HG03175 (cell line): ENCODE results near the gene P2RY6.
"Not testable (repeated sequence)": the region's sequence is repeated elsewhere in the genome, so short reads cannot be mapped to it uniquely, and the experiment has no call there.

Source experiments
- ATAC-seq: cut with Tn5 transposase; IDR thresholded peaks from one replicate; pipeline ENCODE4 v1.9.1; 2021; ENCODE audit warnings: mild to moderate bottlenecking, moderate library complexity; ENCODE audit not compliant: unreplicated experiment

P2RY6 gene, protein sequence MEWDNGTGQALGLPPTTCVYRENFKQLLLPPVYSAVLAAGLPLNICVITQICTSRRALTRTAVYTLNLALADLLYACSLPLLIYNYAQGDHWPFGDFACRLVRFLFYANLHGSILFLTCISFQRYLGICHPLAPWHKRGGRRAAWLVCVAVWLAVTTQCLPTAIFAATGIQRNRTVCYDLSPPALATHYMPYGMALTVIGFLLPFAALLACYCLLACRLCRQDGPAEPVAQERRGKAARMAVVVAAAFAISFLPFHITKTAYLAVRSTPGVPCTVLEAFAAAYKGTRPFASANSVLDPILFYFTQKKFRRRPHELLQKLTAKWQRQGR

GRCh38 chr11:73271936-73272679 is at the start of gene P2RY6:
TSS of gene P2RY6 (plus strand) at chr11:73272338. CDS start at chr11:73296519, 24,181 bp downstream.
- no peak for ATAC-seq

DNA sequence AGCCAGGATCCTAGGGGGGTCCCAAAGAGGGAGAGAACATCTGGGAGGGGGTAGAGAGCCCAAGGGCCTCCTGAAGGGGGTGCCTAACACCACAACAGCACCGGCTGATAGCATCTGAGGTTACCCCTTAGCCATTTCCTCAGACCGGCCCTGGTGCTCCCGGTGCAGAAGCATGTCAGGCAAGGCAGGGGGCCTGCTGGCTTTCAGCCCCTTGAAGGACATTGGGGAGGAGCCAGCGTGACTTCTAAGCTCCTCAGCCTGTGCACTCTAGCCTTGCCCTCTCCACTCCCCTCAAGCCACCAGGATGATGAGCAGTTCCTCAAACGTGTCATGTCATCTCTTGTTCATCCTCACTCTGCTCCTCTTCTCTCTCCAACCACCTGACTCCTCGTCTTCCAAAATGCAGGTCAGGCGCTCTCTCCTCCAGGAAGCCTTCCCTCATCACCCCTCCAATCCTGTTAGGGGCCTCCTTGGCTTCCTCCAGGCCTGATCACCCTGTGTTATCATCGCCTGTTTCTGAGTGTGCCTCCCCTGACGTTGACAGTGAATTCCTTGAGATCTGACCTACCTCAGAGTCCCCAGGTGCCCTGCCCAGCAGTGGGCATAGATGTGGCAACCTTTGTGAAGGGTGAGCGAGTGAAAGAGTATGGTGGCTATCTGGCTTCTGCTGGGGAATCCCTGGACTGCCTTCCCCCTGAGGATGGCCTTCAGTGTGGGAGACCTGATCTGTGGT is 48.0 kb upstream of the P2RY6 start:
- no peak for ATAC-seq

DNA sequence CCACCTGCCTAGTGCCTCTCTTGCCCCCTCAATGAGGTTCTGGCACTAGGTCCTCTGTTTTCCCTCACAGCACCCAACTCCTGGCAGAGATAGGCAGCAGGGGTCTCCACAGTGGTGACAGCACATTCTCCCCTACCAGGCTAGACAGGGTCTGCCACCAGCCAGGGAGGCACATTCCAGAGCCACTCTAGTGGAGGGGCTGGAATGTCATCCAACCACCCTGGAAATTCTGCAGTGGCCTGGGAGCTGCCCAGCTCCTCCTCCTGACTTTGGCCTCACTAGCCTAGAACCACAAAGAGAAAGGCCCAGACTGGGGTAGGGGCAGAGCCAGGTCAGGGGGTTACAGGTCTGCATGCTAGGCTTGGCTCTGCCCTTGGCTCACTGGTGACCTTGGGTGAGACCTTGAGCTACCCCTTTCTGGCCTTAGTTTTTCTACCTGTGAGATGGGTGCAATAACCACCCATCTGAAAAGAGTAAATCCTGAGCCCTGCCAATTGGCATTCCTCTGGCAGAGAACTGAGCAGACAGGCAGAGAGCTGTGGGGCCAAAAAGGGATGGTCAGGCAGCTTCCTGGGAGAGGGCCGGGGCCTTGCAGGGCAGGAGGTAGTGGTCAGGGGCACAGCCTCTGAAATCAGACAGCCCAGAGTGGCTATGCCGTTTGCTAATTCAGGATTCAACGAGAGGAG is 47.0 kb upstream of the P2RY6 start:
- ATAC-seq, result no peak

DNA sequence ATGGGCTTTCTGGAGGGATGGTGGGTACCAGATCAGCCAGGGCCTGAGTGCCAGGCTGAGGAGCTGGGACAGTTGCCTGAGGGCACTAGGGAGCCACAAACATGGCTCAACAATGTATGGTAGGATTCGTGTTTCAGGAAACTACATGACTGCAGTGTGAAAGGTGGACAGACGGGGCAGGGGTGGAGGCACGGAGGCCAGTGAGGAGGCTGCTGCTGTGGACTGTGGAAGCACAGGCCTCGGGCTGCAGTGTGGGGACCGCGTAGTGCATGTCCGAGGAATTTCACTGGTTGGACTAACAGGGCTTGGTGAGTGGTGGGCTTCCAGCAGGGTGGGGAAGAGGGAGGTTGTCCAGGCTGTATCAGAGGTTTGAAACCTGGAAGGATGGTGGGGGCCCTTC is 46.3 kb upstream of the P2RY6 start:
- no peak for ATAC-seq

DNA sequence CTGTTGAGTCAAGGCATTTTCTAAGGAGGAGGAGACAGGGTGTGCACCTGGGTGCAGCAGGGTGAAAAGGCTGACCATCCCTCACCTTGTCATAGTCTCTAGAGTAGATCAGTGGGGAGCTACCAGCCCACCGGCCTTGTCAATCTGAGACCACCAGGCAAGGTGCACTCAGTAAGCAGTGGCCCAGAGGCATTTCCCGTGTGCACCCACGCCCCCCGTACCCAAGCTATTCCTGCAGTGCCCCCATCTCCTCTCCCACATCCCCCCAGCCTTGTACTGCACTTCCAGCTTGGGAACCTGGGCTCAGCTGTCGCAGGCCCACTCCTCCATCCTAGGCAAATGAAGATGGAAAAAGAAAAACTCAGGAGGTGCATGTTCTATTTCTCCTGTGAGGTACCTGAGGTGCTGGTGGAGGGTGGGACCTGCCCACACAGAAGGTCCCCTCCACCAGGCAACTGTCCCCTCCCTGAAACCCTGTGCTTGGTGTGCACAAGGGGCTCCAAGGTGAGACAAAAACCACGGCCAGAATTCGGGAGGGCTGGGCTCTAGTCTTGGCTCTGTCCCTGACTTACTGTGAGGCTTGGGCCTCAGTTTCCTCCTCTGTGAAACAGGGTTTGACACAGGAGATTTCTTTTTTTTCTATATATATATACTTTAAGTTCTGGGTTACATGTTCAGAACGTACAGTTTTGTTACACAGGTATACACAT is 45.7 kb upstream of the P2RY6 start:
- no peak for ATAC-seq

DNA sequence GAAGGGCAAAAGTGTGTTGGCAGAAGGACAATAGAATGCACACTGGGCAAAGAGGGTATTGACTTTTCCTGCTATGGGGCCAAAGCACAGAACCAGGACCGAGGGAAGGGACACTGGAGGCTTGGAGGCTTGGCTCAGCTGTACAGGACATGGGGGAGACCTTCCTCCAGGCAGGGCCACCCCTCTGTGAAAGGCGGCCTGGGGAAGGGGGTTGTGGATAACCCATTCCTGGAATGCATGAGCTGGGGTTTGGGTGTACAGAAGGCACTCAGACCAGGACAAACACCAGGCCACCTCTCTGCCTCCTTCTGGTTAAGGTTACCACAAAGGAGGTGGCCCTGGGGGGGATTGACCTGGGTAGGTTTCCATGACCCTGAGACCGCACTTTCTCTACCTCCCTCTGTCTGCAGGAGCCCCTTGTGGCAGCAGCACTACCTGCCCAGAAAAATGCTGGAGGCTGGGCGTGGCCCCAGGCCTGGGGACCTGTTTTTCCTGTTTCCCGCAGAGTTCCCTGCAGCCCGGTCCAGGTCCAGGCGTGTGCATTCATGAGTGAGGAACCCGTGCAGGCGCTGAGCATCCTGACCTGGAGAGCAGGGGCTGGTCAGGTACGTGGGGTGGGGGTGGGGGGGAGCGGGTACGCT is 44.4 kb upstream of the P2RY6 start:
- ATAC-seq, result no peak

GRCh38 chr11:73228268-73229134 is 43.6 kb upstream of the P2RY6 start:
- ATAC-seq, result no peak

- no peak for ATAC-seq
Observed at GRCh38 chr11:73229321-73229895, 42.7 kb upstream of the P2RY6 start.

DNA sequence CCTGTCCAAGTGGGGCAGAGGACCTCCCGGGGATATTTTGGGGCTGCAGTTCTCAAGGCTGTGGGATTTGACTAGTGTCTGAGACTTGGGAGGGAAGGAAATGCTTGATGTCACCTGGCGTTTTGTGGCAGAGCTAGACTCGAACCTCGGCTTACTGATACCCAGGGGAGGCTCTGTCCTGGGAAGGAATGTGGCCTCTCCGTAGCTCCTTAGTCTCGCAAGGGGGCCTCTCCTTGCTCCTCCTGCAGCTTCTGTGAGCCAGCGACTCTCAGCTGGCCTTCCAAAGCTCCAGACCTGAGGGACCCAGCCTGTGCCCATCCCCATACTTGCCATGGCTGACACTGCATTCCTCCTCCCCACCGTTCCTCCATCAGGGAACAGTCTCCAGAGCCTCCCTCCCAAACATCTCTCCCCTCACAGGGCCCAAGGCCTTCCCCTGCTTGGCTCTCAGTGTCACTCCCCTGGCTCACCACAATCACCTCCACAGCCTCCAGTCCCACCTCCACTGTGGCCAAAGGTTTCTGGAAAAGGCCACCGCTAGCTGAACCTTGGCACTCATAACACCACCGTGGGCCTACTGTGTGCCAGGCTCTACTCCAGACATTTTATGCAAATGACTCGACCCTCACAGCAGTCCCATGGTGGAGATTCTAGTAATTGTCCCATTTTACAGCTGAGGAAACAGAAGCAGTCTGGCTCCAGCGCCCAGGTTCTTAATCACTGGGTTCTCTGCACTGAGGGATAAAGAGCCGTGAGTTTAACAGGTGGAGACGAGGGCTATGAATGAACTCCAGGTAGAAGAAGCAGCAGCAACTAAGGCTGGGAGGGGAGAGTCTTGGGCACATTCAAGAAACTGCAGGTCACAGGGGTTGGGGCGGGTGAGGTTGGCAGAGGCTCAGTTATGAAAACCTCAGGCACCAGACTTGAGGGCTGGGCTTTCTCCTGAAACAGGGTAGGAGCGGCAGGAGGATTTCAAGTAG is 42.0 kb upstream of the P2RY6 start:
- ATAC-seq, result no peak

- no peak for ATAC-seq
Observed at GRCh38 chr11:73230931-73231330, 41.2 kb upstream of the P2RY6 start.

- ATAC-seq, result not testable (repeated sequence)
Observed at GRCh38 chr11:73232487-73232886, 39.7 kb upstream of the P2RY6 start.

GRCh38 chr11:73233211-73233610 is 38.9 kb upstream of the P2RY6 start:
- ATAC-seq, result no peak

- ATAC-seq, result no peak
Observed at GRCh38 chr11:73233692-73234470, 38.3 kb upstream of the P2RY6 start.

DNA sequence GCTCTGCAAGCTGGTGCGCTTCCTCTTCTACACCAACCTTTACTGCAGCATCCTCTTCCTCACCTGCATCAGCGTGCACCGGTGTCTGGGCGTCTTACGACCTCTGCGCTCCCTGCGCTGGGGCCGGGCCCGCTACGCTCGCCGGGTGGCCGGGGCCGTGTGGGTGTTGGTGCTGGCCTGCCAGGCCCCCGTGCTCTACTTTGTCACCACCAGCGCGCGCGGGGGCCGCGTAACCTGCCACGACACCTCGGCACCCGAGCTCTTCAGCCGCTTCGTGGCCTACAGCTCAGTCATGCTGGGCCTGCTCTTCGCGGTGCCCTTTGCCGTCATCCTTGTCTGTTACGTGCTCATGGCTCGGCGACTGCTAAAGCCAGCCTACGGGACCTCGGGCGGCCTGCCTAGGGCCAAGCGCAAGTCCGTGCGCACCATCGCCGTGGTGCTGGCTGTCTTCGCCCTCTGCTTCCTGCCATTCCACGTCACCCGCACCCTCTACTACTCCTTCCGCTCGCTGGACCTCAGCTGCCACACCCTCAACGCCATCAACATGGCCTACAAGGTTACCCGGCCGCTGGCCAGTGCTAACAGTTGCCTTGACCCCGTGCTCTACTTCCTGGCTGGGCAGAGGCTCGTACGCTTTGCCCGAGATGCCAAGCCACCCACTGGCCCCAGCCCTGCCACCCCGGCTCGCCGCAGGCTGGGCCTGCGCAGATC is 37.5 kb upstream of the P2RY6 start:
- ATAC-seq, result no peak

- no peak for ATAC-seq
Observed at GRCh38 chr11:73235236-73235786, 36.8 kb upstream of the P2RY6 start.
